SU-DHL-6 (cell line): ENCODE data around the gene EFCAB8.

Source experiments
- H2AFZ ChIP-seq: fragments of 200-600 bp; sonication (generic); 2 replicates; pipeline ENCODE4 v1.6.1; 2014; ENCODE audit warnings: low read depth, mild to moderate bottlenecking, moderate library complexity, mixed read lengths, antibody characterized with exemption, low read length; ENCODE audit not compliant: severe bottlenecking
- H3F3A ChIP-seq: fragments of 200-600 bp; shearing (Covaris generic); 2 replicates; pipeline ENCODE4 v1.6.0; 2016; ENCODE audit warnings: antibody characterized with exemption, mild to moderate bottlenecking; ENCODE audit not compliant: insufficient read depth
- H3K27ac ChIP-seq: fragments of 200-600 bp; sonication (generic); 2 replicates; pipeline ENCODE4 v1.5.1; 2016; ENCODE audit warnings: low read depth, mild to moderate bottlenecking, low read length, moderate library complexity, mixed read lengths
- H3K27me3 ChIP-seq: fragments of 200-600 bp; sonication (generic), shearing (Covaris generic); 2 replicates; pipeline ENCODE4 v1.6.0; 2014; ENCODE audit warnings: mild to moderate bottlenecking, low read length
- H3K36me3 ChIP-seq: fragments of 200-600 bp; sonication (generic); 2 replicates; pipeline ENCODE4 v1.6.1; 2014; ENCODE audit warnings: mild to moderate bottlenecking, low read length, mixed read lengths
- H3K4me2 ChIP-seq: fragments of 300-600, 200-600 bp; shearing (Covaris generic), sonication (generic); 2 replicates; pipeline ENCODE4 v1.6.0; 2014; ENCODE audit warnings: low read length, low read depth, mild to moderate bottlenecking; ENCODE audit not compliant: poor library complexity, severe bottlenecking
- H3K4me3 ChIP-seq: fragments of 200-600 bp; sonication (generic); 2 replicates; pipeline ENCODE4 v1.5.1; 2014; ENCODE audit warnings: antibody characterized with exemption, low read length, mild to moderate bottlenecking, mixed read lengths; ENCODE audit not compliant: insufficient read depth, poor library complexity, severe bottlenecking
- H3K79me2 ChIP-seq: fragments of 200-600 bp; sonication (generic); 2 replicates; pipeline ENCODE4 v1.6.1; 2014; ENCODE audit warnings: mild to moderate bottlenecking, low read length, moderate library complexity; ENCODE audit not compliant: insufficient read depth
- H3K9ac ChIP-seq: fragments of 200-600 bp; sonication (generic); 2 replicates; pipeline ENCODE4 v1.7.0; 2014; ENCODE audit warnings: mild to moderate bottlenecking, low read length
- H3K9me2 ChIP-seq: fragments of 200-600 bp; sonication (generic); replicated peaks from 2 replicates; pipeline ENCODE4 v1.6.1; 2014; ENCODE audit warnings: low read length; ENCODE audit not compliant: insufficient read depth
- H3K9me3 ChIP-seq: fragments of 200-600 bp; sonication (generic); 2 replicates; pipeline ENCODE4 v1.6.1; 2014; ENCODE audit warnings: low read length, mixed read lengths; ENCODE audit not compliant: insufficient read depth
- H4K20me1 ChIP-seq: fragments of 200-600 bp; sonication (generic); 2 replicates; pipeline ENCODE4 v1.6.1; 2014; ENCODE audit warnings: low read depth, mild to moderate bottlenecking, antibody characterized with exemption, low read length, moderate library complexity, mixed read lengths
- CTCF ChIP-seq: fragments of 200-600 bp; sonication (generic); IDR thresholded peaks from one replicate; pipeline ENCODE4 v1.5.1; 2017; ENCODE audit warnings: antibody characterized with exemption, mild to moderate bottlenecking, low read length, moderate library complexity; ENCODE audit not compliant: insufficient read depth, poor library complexity, severe bottlenecking
- EZH2phosphoT487 ChIP-seq: fragments of 200-600 bp; sonication (generic), shearing (Covaris generic); conservative IDR thresholded peaks from 2 replicates; pipeline ENCODE4 v1.6.1; 2018; ENCODE audit warnings: mild to moderate bottlenecking, antibody characterized with exemption, low read length, moderate library complexity, mixed read lengths

The EFCAB8 gene

GRCh38 chr20:32987044-32987825, 128.5 kb downstream of the EFCAB8 start:
- Histone ChIP-seq H3K9me3 (no peaks in the 10 kb centered on the region), H3F3A (no peaks in the 10 kb centered on the region), H3K9ac (no peak overlapping the region), H3K9me2 (no peaks in the 10 kb centered on the region), H4K20me1 (no peaks in the 10 kb centered on the region), H3K36me3 (no peaks in the 10 kb centered on the region), H2AFZ (no peak overlapping the region), H3K27ac (no peak overlapping the region), H3K27me3 (no peaks in the 10 kb centered on the region), H3K4me2 (no peak overlapping the region), H3K79me2 (no peaks in the 10 kb centered on the region), H3K4me3 (no peak overlapping the region)
- TF ChIP-seq EZH2phosphoT487 (no peak), CTCF (no peak)

- TF ChIP-seq EZH2phosphoT487 (no peak), CTCF (no peak)
- Histone ChIP-seq H2AFZ (no peak overlapping the region), H3F3A (no peaks in the 10 kb centered on the region), H3K79me2 (no peaks in the 10 kb centered on the region), H3K27ac (no peak overlapping the region), H3K9me3 (no peaks in the 10 kb centered on the region), H3K4me2 (no peak overlapping the region), H3K9ac (no peak overlapping the region), H3K4me3 (no peak overlapping the region), H3K36me3 (no peaks in the 10 kb centered on the region), H3K9me2 (no peaks in the 10 kb centered on the region), H4K20me1 (no peaks in the 10 kb centered on the region), H3K27me3 (no peaks in the 10 kb centered on the region)
Observed at GRCh38 chr20:32988008-32988407, 129.3 kb downstream of the EFCAB8 start.

- H4K20me1 ChIP-seq: no peaks in the 10 kb centered on the region
- no peak overlapping the region for H3K27ac ChIP-seq
- H3K4me2 ChIP-seq: no peak overlapping the region
- no peaks in the 10 kb centered on the region for H3K27me3 ChIP-seq
- H3K4me3 ChIP-seq: no peak overlapping the region
- no peaks in the 10 kb centered on the region for H3K79me2 ChIP-seq
- H3F3A ChIP-seq: no peaks in the 10 kb centered on the region
- H3K36me3 ChIP-seq: no peaks in the 10 kb centered on the region
- no peak overlapping the region for H2AFZ ChIP-seq
- no peak overlapping the region for H3K9ac ChIP-seq
- TF ChIP-seq CTCF (no peak), EZH2phosphoT487 (no peak)
- no peaks in the 10 kb centered on the region for H3K9me2 ChIP-seq
- H3K9me3 ChIP-seq: no peaks in the 10 kb centered on the region
Observed at GRCh38 chr20:32989507-32990283, 131.0 kb downstream of the EFCAB8 start.
